HG03432 (cell line): ENCODE data around the gene TAC4.
"Not testable (repeated sequence)": the region's sequence is repeated elsewhere in the genome, so short reads cannot be mapped to it uniquely, and the experiment has no call there.

Experiments
- ATAC-seq: cut with Tn5 transposase; IDR thresholded peaks from one replicate; pipeline ENCODE4 v1.9.1; 2021; ENCODE audit warnings: mild to moderate bottlenecking, moderate library complexity; ENCODE audit not compliant: unreplicated experiment

Gene TAC4

DNA sequence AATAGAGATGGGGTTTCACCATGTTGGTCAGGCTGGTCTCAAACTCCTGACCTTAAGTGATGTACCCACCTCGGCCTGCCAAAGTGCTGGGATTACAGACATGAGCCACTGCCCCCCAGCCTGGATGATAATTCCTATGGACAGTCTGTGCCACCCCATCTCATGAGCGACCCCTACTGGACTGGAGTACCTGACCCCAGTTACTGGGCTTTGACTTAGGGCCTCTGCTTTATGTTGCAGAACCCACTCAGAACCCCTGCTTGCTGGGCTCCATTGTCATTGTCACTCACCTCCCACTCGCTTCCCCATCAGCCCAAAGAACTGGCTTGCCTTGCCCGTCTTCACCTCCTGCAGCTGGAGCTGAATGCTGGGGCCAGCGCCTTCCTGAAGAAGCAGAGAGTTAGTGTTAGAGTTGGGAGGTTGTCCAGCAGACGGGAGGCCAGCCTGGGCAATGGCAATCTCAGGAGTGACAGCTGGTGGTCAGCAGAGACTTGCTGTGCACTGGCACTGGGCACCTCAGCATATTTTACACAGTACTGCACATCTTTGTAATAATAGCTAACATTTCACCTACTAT, 4.0 kb downstream of the TAC4 start:
- no peak for ATAC-seq

DNA sequence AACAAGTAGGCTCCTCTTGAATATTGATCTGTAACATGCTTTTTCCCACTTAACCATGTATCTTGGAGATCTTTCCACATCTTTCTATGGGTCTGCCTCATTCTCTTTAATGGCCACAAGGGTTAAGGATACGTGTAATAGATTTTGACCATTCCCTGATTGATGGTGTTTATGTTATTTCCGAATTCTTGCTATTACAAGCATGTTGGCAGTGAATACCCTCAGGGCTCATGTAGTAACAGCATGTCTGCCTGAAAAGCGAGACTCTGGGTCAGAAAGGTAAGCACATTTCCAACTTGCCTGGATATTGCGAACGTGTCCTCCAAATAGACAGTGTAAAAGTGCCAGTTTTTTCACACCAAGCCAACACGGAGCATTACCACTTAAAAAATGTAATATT, 5.0 kb downstream of the TAC4 start:
- ATAC-seq: no peak

DNA sequence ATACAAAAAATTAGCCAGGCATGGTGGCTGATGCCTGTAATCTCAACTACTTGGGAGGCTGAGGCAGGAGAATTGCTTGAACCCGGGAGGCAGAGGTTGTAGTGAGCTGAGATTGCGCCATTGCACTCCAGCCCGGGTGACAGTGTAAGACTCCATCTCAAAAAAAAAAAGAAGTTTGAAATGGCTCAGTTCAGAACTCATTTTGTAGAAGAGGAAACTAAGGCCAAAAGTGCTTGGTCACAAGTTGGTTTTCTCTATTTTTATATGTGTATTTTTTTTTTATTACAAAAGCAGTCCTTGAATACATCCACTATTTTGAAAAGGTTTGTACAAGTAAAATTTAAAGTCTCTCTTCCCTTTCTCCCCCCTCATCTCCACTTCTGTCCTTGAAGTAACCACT, 5.5 kb downstream of the TAC4 start:
- no peak for ATAC-seq

DNA sequence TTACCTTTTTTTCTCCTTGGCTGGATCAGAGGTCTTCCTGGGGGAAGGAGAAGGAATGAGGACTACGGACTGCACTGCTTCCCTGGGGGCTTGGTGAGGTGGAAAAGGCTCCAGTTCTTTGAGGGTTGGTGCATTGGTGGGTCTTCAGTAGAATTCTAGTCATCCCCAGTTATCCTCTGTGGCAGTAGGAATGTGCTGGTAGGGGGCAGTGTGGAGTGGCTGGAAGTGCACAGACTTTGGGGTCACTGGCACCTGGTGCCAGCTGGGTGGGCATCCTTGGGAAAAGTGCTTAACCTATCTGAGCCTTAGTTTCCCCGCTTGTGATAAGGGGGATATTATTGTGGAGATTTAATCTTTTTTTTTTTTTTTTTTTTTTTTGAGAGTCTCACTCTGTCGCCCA, 6.3 kb downstream of the TAC4 start:
- ATAC-seq: no peak

DNA sequence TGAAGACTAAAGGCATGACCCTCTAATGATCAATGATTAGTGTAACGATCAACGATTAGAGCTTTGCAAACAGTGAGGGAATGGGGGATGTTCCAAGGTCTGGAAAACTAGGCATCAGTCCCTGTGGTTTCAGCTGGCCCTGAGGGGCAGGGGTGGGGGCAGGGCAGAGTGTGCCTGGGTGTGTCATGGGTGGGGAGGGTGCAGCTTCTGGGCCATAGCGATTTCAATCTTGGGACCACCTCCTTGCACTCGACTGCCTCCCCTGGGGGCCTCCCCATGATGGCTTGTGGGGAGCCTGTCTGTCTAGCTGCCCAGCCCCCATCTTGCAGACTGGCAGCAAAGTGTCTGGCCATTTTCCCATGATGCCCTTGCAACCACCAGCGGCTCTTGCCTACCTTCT, 8.4 kb downstream of the TAC4 start:
- ATAC-seq: no peak

DNA sequence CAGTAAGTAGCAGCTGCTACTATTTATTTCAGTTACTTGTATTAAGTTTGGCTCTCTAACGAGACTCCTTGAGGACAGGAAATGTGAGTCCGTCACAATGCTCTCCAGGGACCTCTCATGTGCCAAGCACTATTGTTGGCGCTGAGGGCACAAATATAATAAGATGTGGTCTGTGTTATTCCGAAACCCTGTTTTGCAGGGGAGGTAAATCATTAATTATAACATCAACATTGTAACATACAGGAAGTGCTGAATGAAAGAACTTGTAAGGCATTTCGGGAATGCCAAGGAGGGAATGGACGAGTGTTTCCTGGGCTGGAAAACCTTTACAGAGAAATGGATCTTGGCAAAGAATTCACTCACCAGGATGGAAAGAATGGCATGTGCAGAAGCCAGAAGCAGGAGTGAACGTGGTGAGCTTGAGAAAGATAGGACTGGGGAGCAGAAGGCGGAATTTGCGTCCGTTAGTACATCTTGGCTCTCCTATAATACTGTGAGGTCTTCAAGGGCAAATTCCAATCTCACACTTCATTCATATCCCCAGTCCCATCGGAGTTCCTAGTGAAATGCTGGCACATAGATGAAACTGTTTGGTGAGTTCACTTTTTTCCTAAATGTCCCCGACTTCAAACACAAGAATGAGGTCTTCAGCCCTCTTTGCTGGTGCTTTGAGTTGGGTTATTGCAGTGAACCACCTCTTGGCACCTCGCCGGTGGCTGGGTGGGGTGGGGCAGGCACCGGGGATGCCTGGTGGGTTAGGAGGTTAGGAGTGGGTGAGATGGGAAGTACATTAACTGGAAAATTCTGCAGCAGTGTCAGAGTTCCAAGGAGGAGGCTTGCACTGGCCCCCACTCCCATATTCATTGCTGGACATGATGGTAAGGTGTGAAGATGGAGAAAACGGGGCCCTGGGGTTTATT, 11.5 kb downstream of the TAC4 start:
- ATAC-seq: no peak

DNA sequence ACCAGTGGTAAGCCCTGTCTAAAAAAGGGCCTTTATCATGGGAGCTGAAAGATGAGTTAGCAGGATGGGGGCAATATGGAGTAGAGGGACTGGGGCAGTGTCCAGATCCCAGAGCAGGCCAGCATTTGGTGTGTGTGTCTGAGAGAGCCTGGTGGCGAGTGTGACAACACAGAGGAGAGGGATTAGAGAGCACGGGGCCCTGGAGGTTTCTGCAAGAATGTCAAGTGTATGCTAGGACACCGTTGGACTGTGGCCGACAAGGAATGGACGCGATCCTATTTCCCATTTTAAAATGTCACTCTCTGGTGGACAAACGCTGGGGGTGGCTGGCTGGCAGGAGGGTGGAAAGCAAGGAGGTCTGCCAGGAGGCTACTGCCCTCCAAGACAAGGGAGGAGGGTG, 12.4 kb downstream of the TAC4 start:
- no peak for ATAC-seq

DNA sequence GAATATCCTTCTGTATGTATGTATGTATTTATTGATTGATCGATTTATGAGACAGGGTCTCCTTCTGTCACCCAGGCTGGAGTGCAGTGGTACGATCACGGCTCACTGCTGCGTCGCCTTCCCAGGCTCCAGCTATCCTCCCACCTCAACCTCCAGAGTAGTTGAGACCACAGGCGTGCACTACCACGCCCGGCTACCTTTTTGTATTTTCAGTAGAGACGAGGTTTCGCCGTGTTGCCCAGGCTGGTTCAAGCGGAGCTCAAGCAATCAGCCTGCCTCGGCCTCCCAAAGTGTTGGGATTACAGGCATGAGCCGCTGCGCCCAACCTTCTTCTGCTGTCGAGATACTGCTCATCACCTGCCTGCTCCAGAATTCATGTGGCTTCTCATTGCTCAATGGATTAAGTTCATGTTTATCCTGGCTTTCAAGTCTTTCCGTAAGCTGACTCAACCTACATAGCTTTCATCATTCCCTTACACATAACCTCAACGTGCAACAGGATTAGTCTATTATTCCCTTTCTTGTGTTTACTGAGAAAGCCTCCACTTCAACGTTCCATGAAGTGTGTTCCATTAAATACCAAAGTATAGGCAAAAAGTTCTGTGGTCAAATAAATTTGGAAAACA, 13.6 kb downstream of the TAC4 start:
- ATAC-seq: no peak

DNA sequence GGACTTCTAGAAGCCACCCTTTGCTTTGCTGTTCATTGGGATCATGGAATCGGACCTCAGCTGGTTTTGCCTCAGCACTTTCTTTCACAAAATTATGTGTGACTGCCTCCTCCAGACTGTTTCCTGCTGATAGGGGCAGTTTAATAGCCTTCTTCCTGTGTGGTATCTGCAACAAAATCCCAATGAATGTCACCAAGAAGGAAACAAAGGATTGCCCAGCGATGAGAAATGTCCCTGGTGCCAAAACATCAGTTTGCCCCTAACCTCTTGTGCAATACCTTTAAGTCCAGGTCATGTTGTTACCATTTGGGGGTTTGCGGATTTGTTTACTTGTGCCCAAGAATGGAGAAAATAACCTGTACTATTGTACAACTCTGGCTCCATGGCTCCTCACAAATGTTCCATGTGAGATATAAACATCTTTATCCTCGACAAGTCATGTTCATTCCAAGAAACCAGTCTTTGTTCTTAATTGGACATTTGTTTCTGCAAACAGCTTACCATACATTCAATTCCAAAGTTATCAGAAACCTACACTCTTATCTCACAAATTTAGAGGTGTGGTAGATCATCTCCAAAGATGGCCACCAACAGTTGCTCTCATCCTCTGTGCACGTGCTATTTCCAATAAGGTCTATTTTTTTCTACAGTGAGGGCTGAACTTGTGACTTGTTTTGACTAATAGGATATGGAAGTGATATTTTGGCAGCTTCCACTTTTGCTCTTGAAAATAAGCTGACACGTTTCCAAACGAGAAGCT, 14.8 kb downstream of the TAC4 start:
- ATAC-seq: no peak

DNA sequence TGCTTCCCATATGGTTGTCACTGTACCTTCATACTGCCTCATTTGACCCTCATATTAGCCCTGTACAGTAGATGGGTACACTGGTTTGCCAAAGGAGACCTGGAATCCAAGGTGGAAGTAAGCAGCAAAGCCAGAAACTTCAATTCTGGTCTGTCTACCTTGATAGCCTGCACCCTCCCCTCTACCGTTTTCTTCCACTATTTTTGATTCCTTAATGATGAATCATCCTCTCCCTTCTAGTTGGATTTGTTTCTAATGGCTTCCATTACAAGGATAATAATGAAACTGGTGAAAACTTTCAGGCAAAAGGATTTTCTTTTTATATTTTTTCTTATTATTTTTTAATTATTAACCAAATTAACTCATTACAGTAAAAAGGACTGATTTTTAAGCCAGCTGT, 17.3 kb downstream of the TAC4 start:
- ATAC-seq: no peak

DNA sequence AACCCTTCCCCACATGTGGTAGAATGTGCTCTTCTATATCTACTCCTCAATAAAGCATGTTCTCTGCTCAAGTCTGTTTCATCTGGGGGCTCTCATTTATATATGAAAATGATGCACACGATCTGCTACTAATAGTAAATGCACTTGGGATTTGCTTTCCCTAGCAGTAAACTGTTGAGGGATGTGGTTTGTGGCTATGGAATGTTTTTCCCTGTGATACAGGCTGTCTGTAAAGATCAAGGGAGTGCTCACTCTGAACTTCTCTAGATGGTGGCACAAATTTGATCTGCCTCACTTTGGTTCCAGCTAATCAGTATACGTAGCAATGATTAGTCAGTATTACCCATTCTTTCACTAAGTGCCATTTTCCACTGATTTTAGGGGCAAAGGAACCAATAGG, 18.8 kb downstream of the TAC4 start:
- no peak for ATAC-seq

DNA sequence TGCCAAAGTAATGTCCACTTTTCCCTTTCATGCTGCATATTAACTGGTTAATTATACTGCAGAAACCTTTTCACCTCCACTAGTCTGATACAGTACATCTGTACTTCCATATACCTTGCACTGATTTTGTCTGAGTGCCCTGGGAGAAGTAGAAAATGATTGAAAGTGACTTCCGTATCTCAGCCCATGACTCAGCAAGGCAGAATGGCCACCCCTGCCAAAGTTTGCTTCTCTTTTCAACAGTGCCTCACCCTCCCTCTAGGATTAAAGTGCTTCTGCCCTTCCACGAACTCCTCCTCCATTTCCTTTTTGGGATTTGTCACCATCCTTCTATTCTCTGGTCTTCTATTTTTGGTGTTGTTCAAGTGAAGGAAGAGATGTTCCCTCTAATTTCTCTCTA, 19.5 kb downstream of the TAC4 start:
- ATAC-seq: not testable (repeated sequence)

DNA sequence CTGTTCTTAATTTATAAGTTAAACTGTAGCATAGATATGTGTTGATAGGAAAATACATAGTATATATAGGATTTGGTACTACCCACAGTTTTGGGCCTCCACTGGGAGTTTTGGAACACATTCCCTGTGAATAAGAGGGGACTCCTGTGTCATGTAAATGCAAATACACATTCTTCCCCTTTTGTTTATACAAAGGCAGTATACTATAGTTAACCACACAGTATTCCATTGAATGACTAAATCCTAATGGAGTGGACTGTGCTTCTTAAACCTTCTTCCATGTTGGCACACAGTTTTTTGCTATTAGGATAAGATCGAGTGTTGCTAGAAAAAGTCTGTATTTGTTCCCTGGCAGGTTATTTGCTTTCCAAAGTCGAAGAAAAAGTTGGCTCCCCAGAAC, 22.2 kb downstream of the TAC4 start:
- no peak for ATAC-seq

DNA sequence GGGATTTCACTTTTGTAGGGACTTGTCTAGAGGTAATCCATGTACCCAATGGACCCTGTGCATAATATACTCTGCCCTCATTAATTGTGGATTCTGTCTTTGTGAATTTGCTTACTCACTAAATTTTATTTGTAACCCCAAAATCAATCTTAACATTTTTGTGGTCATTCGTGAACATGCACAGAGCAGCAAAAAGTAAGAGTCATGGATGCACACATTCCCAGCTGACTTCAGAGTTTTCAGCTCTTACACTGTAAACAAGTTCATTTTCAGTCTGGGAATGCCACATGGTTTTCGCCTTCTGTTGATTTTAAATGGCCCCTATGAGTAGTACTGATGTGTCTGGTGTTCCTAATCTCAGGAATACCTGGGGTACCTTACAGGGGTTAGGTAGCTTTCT, 24.3 kb downstream of the TAC4 start:
- no peak for ATAC-seq

DNA sequence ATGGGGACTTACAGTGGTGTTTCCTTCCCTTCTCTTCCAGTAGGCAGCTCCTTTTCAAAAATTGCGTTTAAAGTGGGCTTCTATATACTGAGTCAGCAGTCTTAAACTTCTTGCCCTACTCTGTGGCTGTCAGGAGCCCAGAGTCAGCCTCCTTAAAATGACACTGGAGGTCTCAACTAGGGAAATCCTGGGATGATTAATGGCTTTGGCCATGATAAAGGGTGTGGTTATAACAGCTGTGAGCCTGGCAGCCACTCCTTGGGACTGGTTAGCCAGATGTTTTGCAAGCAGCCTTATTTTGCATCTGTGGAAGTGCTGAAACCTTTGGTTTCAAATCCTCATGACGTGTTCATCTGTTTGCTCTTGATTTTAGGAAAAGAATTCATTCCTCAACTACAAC, 25.0 kb downstream of the TAC4 start:
- ATAC-seq: no peak

DNA sequence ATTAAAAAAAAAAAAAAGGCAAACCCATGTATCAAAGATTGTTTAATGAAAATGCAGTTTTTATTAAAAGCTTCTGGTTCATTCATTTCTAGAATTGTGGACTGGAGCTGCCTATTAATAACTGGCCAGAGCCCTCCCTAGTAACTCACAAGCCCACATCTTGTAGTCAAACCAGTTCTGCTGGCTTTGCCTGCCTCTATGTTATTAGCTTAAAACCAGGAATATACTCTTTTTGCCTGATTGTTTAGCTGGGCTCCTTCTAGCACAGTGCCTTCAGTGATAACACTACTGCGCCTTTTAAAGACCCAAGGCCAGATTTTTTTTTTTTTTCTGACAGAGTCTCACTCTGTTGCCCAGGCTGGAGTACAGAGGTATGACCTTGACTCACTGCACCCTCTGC, 26.0 kb downstream of the TAC4 start:
- no peak for ATAC-seq

DNA sequence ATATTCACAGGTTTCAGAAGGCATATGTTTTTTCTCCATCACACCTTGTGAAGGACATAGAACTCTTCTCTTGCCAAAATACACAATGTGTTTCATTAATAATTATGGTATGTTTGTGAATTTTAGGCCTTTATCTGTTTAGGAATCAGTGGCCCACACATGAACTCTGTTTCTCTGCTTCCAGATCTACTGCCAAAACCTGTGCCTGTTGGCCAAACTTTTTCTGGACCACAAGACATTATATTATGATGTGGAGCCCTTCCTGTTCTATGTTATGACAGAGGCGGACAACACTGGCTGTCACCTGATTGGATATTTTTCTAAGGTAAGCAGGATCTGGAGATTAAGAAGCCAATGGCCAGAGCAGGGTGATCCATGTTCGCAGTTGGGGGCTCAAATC, 26.4 kb downstream of the TAC4 start:
- ATAC-seq: no peak

DNA sequence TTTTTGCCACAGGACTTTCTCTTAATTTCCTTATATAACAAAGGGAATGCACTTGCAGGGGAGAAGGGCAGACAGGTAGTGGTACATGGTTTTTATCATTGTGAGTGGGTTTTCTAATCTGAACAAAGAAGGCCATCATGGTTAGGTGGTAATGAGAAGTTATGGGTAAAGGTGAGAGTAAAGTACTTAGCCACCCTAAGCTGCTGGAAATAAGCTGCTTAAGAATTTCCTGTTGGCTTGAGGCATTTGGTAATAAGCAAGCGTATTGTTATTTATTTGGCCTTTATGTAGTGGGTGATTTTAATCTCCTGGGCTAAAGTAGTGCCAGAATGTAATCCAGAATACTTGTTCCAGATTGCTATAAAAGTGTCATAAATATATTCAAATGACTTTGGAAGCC, 27.1 kb downstream of the TAC4 start:
- no peak for ATAC-seq

DNA sequence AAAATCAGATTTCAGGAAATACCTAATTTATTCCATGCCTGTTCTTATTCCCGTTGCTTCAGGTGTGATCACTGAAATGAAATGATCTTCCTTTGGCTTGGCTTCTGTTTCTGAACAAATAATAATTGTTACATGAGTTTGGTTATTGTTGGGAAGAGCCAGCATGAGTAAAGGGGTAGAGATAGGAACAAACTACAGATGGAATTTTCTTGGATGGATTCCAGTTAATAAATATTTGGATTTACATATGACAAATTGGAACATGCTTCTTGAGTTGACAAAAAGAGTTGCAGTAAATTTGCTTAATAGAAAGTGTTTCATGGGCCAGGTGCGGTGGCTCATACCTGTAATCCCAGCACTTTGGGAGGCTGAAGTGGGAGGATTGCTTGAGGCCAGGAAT, 28.2 kb downstream of the TAC4 start:
- ATAC-seq: no peak

DNA sequence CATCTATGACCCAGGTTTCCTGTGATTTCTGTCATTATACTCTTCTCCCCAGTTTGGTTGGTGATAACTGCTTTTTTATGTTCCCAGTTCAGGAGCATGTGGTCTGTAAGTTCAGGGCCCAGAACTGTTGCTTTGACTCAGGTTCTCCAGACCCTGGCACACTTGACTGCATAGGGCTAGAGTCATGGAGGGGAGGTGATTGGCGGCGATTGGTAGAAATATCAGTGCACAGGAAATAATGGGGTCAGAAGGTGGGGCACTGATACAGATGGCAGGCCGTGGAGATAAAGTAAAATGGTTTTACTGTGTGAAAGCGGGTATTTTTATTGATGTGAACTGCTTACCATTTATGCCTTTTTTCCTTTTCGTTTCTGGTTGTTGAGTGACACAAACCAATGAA, 28.7 kb downstream of the TAC4 start:
- no peak for ATAC-seq

DNA sequence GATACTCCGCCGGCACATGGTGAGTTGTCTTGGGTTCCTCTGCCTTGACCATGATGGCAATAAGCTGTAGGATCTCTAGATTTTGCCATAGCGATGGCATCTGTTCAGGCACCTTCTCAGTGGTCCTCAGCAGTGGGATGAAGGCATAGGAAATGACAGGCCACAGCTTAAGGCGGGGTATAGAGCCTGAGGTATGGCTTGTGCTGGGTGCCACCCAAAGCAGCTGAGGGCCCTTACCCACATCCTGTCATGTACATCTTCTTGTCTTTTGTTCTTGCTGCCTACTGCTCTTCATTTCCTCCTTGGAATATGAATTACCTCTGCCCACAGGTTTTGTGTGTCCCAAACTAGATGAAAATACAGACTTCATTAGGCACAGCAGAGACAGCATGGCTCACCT, 29.9 kb downstream of the TAC4 start:
- ATAC-seq: no peak
